Ovary (tissue), 9 donors: ENCODE measurements around the gene TUBB6. TPM values are rescaled to one million over a fixed set of nuclear protein-coding genes. Genes with fewer than 3 reads are reported as not detected.

Source experiments
- DNase-seq, 5 donors: peaks; one replicate each; pipeline ENCODE4 v3.0.0-alpha.2; 2019 to 2020
- H3K27ac ChIP-seq, 2 donors: fragments of 200-600 bp; one replicate each; pipeline versions ENCODE4 v1.5.1 to v1.8.0; 2019 to 2022
- H3K27me3 ChIP-seq: fragments of 200-600 bp; one replicate; pipeline ENCODE4 v1.8.0; 2022
- H3K36me3 ChIP-seq: fragments of 200-600 bp; sonication (generic); one replicate; pipeline ENCODE4 v1.5.1; 2019
- H3K4me1 ChIP-seq: one replicate; pipeline ENCODE4 v1.8.1; 2013; ENCODE audit warnings: mild to moderate bottlenecking, moderate library complexity; ENCODE audit not compliant: insufficient read depth
- H3K4me3 ChIP-seq: fragments of 200-600 bp; sonication (generic); one replicate; pipeline ENCODE4 v1.5.1; 2017
- H3K9me3 ChIP-seq, 2 donors: fragments of 200-600 bp in 1 of 2; sonication (generic) in 1 of 2; one replicate each; pipeline versions ENCODE4 v1.5.1 to v1.8.1; 2013 to 2019; ENCODE audit warnings: mild to moderate bottlenecking in 1 of 2, moderate library complexity in 1 of 2
- EP300 ChIP-seq: sonication (generic); formaldehyde crosslinking; IDR thresholded peaks from one replicate; pipeline ENCODE4 v1.6.1; 2017; ENCODE audit warnings: antibody characterized with exemption
- POLR2A ChIP-seq: fragments of 450-650 bp; IDR thresholded peaks from one replicate; pipeline ENCODE4 v1.6.1; 2017; ENCODE audit warnings: antibody characterized with exemption, mild to moderate bottlenecking, moderate library complexity
- WGBS, 3 donors: extraction: QIAGEN DNeasy Blood & Tissue Kit in 1 of 3; methylation state at CpG; one replicate each; pipeline versions ENCODE4 v1.1.5 to v1.1.7; 2013 to 2017; 5-methylcytosine and 5-hydroxymethylcytosine counted together
- intact Hi-C, 4 donors: fragments of 100-400 bp; cut with DNase I; formaldehyde crosslinking; loops; one replicate each; pipeline versions ENCODE4 v1.11.0 to v1.15.1; 2022 to 2023
- polyA plus RNA-seq, 2 donors: library from polyadenylated mRNA; stranded (reverse); fragments of 200-250 nt in 1 of 2; fragments of 350-450 nt in 1 of 2; fragmentation: Illumina TruSeq in 1 of 2; extraction: RNeasy Lipid Tissue Mini Kit (QIAGEN cat#74804) in 1 of 2; gene quantifications; one replicate each; pipeline ENCODE4 v1.2.3, GENCODE V29; 2013 to 2014
- total RNA-seq, 7 donors: library from RNA; depleted of rRNA in 2 of 7; stranded (reverse); fragments of >200 nt in 2 of 7; fragmentation: NEBNext Ultra II Directional in 3 of 7; extraction: Animal tissue kit (Norgen Biotek cat#: 25700) in 3 of 7; gene quantifications; one replicate each; pipeline versions ENCODE4 v1.1.0 to v1.2.4, GENCODE V29; 2016 to 2023
- TF ChIP-seq, protein P1 (sequence below), 3 donors: fragments of 450-650 bp in 2 of 3; fragments of 200-600 bp in 1 of 3; IDR thresholded peaks; one replicate each; pipeline versions ENCODE4 v1.5.1 to v1.8.0; 2016 to 2022; ENCODE audit warnings: antibody characterized with exemption in 3 of 3, mild to moderate bottlenecking in 1 of 3
- donor health status: DM: no; HTN: no; CAD: no; lungs with moderate emphysema.
- donor health status: DM: no; HTN: no; CAD: no.
- donor health status: Bipolar disorder and iron deficiency.
- donor health status: DM: yes; HTN: yes; CAD: no.
- donor health status: DM: no; HTN: no; CAD: no.
- donor health status: DM: yes; HTN: yes; CAD: no.

The TUBB6 gene
- total and polyA plus RNA-seq, 9 donors, result 77.3 to 155 (median 121) TPM

DNA sequence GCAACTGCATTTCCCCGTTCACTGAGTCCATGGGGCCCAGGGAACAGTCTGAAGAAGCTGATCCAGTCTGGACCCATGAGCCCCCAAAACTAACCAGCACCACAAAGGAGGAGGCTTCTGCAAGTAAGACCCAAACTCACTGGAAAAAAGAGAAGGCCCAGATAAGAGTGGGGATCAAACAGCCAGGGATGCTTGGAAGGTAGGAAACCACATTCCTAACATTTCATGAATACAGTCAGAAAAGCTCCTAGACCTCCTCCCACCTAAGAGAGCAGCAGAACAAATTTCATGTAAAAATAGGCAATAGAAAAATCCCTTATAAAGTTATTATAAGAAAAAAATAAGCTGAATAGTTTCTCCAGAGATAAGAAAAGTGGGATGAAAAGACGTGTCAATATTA, 30.3 kb downstream of the TUBB6 start:
- no peaks in the 10 kb centered on the region for H3K36me3 ChIP-seq
- 76 to 81% (median 77%) methylated on average over 2 of the region's 2 CpGs for WGBS, 3 donors
- intact Hi-C loops, result no loop called here
- no peak overlapping the region for H3K4me3 ChIP-seq
- no peak overlapping the region for H3K27ac ChIP-seq
- no peaks in the 10 kb centered on the region for H3K27me3 ChIP-seq
- no peaks in the 10 kb centered on the region for H3K4me1 ChIP-seq
- TF ChIP-seq, protein P1, sequence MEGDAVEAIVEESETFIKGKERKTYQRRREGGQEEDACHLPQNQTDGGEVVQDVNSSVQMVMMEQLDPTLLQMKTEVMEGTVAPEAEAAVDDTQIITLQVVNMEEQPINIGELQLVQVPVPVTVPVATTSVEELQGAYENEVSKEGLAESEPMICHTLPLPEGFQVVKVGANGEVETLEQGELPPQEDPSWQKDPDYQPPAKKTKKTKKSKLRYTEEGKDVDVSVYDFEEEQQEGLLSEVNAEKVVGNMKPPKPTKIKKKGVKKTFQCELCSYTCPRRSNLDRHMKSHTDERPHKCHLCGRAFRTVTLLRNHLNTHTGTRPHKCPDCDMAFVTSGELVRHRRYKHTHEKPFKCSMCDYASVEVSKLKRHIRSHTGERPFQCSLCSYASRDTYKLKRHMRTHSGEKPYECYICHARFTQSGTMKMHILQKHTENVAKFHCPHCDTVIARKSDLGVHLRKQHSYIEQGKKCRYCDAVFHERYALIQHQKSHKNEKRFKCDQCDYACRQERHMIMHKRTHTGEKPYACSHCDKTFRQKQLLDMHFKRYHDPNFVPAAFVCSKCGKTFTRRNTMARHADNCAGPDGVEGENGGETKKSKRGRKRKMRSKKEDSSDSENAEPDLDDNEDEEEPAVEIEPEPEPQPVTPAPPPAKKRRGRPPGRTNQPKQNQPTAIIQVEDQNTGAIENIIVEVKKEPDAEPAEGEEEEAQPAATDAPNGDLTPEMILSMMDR (IDR thresholded peaks at IDR 0.05), result no peak
- TF ChIP-seq POLR2A (no peak), EP300 (no peak)
- no peak for DNase-seq
- H3K9me3 ChIP-seq, result no peaks in the 10 kb centered on the region

DNA sequence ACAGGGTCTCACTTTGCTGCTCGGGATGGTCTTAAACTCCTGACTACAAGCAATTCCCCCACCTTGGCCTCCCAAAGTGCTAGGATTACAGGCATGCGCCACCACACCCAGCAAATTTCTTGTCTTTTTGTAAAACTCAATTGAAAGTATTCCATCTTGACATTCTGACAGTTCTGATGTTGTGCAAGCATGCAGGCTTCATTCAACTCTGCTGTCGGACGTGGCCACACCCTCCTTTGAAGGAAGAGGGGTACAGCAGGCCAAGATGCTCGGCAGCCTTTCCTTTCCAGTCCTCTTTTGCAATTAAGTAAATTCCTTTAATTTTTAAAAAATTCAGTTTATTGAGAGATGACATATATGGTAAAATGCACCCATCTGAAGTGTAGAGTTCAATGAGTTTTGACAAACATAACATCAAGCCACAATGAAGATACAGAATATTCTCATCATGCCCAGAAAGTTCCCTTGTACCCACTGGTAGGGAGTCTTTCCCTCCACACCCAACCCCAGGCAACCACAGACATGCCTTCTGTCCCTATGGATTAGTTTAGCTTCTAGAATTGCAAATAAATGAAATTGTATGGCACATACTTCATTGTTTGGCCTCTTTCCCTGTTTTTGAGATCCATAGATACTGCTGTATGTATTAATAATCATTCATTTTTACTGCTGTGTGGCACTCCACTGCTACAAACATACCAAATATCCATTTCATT, 33.1 kb downstream of the TUBB6 start:
- no peaks in the 10 kb centered on the region for H3K36me3 ChIP-seq
- DNase-seq, result no peak
- TF ChIP-seq POLR2A, result no peak

DNA sequence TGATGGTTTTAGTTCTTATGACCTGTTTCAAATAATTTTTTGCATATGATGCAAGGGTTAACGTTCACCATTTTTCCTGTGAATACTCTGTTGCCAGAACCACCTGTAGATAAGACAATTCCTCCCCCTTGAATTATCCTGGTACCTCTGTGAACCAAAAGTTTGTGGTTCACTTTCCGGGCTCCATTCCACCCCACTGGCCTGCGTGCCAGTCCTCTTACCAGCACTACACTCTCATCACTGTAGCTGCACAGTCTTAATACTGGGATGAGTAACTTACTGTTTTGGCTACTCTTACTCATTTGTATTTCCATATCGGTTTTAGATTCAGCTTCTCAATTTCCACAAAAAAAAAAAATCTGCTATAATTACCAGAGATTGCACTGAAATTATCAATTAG, 34.6 kb downstream of the TUBB6 start:
- no peaks in the 10 kb centered on the region for H3K4me1 ChIP-seq
- TF ChIP-seq POLR2A, result no peak
- no peak for TF ChIP-seq EP300
- TF ChIP-seq, protein P1 (IDR thresholded peaks at IDR 0.05), result no peak
- 87 to 94% (median 88%) methylated on average over 4 of the region's 4 CpGs for WGBS, 3 donors
- DNase-seq, result no peak
- intact Hi-C loops, result no loop called here
- no peaks in the 10 kb centered on the region for H3K9me3 ChIP-seq
- no peak overlapping the region for H3K4me3 ChIP-seq
- no peaks in the 10 kb centered on the region for H3K36me3 ChIP-seq
- no peak overlapping the region for H3K27ac ChIP-seq
- no peaks in the 10 kb centered on the region for H3K27me3 ChIP-seq

More for the DNA sequence above, 33.1 kb downstream of the TUBB6 start:
- no peak overlapping the region for H3K27ac ChIP-seq
- H3K4me1 ChIP-seq, result no peaks in the 10 kb centered on the region
- no peaks in the 10 kb centered on the region for H3K27me3 ChIP-seq
- intact Hi-C loops, result no loop called here
- 93 to 94% (median 94%) methylated on average over 5 of the region's 5 CpGs for WGBS, 3 donors
- no peak overlapping the region for H3K4me3 ChIP-seq
- no peaks in the 10 kb centered on the region for H3K9me3 ChIP-seq

DNA sequence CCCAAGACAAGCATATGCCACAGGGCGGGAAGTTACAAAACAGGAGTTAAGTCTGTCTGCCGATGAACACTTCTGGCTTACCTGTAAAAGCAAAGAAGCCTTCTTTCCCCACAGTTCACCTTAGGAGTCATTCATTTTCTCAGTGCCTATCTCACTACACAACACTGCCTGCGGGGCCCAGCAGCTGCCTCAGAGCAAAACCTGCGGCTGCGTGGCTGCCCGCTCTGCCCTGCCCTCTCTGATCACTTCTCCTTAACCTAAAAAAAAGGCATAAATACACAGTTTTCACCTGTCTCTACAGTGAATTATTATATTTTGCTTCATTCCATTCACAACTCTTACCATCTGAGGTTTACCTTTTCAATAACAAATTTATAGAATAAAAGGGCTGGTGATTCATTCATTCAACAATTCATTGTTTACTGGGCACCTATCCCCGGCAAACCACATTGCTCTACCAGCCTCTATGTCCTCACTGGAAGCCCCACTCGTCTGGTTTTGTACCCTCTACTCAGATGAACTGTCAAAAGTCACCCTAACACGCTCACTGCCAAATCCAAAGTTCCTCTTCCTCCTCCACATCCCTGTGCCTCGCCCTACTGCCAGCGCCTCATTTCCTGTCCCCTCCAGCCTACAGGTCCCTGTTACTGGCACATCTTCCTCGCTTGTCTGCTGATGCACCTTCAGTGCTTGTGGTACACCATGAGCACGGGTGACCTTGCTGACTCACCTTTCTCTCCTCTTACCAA, 37.6 kb downstream of the TUBB6 start:
- no peak for DNase-seq
- Histone ChIP-seq H3K4me1 (no peaks in the 10 kb centered on the region), H3K27ac (no peak overlapping the region), H3K27me3 (no peaks in the 10 kb centered on the region), H3K4me3 (no peak overlapping the region), H3K9me3 (no peaks in the 10 kb centered on the region), H3K36me3 (no peaks in the 10 kb centered on the region)
- 90 to 91% (median 90%) methylated on average over 13 of the region's 13 CpGs for WGBS, 3 donors
- TF ChIP-seq EP300, result no peak
- intact Hi-C loops, result no loop called here

DNA sequence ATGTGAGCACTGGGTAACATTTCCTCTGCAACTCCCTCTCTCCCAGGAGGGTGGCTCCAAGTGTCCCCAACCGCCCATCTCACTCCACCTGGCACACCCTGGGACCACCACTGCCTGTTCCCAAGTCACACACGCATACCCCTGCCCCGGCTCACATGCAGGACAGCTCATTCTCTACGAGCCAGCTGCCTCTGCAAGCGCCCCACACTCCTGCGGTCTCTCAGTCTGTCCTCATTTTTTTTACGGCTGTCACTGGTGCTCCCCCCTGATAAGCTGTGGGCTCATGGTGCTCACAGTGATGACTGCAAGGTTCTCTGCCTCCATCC, 38.2 kb downstream of the TUBB6 start:
- Histone ChIP-seq H3K36me3 (no peaks in the 10 kb centered on the region), H3K4me1 (no peaks in the 10 kb centered on the region), H3K9me3 (no peaks in the 10 kb centered on the region), H3K4me3 (no peak overlapping the region), H3K27me3 (no peaks in the 10 kb centered on the region), H3K27ac (no peak overlapping the region)
- TF ChIP-seq POLR2A, result no peak
- no peak for TF ChIP-seq EP300
- TF ChIP-seq, protein P1 (IDR thresholded peaks at IDR 0.05), result no peak
- 89 to 93% (median 90%) methylated on average over 7 of the region's 7 CpGs for WGBS, 3 donors
- DNase-seq, result no peak
- intact Hi-C loops, result no loop called here
